Measurements from ENCODE around the gene OR2S2.
"Not testable (repeated sequence)": the region's sequence is repeated elsewhere in the genome, so short reads cannot be mapped to it uniquely, and the experiment has no call there.

OR2S2 gene, protein sequence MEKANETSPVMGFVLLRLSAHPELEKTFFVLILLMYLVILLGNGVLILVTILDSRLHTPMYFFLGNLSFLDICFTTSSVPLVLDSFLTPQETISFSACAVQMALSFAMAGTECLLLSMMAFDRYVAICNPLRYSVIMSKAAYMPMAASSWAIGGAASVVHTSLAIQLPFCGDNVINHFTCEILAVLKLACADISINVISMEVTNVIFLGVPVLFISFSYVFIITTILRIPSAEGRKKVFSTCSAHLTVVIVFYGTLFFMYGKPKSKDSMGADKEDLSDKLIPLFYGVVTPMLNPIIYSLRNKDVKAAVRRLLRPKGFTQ

GRCh38 chr9:35958104-35958837 lies at the start of gene OR2S2:
TSS of gene OR2S2 (minus strand) at chr9:35958154. CDS start at chr9:35958098, 56 bp downstream.
- no peak for DNase-seq

DNA sequence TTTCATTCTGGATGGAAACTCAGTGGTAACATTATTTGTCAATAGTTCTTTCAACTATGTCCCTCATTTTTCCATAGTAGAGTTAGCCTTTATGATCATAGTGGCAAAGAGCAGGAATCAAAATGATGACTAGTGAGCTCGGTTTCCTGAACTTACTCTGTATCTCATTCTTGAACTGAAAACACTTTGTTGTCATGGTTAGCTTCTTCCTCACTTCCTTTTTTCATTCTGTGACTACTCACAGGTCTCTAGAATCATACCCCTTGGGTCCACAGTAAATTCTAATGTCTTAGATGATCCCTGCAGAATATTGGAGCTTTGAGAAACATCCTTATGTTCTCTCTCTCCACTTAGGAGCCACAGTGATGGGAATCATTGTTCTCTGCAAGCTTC lies 49.4 kb upstream of the OR2S2 start:
- no peak for DNase-seq

GRCh38 chr9:36006549-36007315 lies 48.8 kb upstream of the OR2S2 start:
- no peak for DNase-seq

GRCh38 chr9:36005891-36006290 lies 47.9 kb upstream of the OR2S2 start:
- no peak for DNase-seq

GRCh38 chr9:35998333-35998732 lies 40.4 kb upstream of the OR2S2 start:
- DNase-seq, result no peak

- not testable (repeated sequence) for DNase-seq
Observed at GRCh38 chr9:35997016-35997415, 39.1 kb upstream of the OR2S2 start.

- no peak for DNase-seq
Observed at GRCh38 chr9:35996358-35996970, 38.5 kb upstream of the OR2S2 start.

- no peak for DNase-seq
Observed at GRCh38 chr9:35994959-35995358, 37.0 kb upstream of the OR2S2 start.

DNA sequence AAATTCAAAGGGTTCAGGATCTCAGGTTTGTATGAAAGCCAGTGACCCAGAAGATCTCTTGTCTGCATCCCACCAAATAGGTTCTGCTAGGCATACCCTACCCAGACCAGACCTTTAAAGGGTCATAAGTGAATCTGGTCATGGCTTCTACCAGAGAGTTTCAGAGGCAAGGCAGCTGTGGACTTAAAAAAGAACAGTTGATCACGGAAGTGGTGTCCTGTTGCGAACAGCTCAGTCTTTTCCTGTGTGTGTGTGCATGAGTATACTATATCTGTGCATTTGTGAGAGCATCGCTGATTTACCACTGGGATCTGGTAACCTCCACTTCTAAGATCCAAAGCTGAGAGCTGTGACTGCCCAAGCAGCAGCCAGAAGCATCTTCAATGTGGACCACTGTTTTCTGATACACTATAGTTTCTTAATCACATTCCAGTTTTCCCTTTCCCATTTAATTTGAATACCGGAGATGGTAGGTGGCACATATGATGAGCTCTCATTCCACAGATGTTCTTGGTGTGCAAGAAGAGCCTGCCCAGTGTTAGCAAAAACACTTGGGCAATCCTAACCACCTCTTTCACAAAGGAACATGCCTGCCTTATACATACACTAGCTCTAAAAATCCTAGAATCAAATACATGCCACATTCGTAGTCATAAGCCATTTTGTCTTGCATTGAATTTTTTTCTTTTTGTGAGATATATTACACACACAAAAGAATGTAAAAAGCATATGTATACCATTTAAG lies 36.2 kb upstream of the OR2S2 start:
- DNase-seq, result no peak

DNA sequence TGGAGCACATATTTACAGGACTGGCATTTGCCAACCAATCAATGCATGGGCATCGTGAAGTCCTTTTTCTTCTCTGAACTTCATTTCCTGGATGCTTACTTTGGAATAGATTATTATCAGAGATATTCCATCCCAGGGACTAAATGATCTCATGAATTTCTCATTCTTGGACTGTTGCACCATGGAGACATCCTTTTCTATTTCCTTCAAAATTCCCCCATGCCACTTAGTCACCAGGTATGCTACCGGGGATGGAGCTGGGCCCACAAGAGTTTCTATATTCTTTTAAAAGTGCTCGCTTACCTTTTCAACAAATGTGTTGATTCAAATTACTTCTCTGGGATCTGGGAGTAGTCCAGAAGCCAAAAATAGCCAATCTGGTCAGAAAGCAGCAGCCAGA lies 35.2 kb upstream of the OR2S2 start:
- DNase-seq, result not testable (repeated sequence)

DNA sequence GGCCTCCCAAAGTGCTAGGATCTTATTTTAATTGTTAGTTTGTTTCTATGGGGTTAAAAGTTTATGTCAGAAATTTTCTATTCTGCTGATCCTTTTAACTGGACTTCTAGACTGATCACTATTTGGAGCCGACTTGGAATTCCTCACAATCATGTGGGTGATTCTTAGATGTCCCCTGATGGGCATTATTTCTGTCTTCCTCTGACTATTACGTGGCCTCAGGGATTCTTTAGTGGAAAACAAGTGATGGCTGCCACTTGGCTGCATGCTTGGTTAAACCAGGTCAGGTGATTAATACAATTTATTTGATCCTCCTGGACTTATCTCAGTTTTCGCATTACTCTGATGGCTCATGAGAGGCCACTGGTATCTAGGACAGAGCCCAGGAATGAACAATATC lies 32.2 kb upstream of the OR2S2 start:
- no peak for DNase-seq

- no peak for DNase-seq
Observed at GRCh38 chr9:35984021-35984420, 26.1 kb upstream of the OR2S2 start.

GRCh38 chr9:35981699-35982098 lies 23.7 kb upstream of the OR2S2 start:
- no peak for DNase-seq

- DNase-seq, result no peak
Observed at GRCh38 chr9:35980289-35981011, 22.5 kb upstream of the OR2S2 start.

- DNase-seq, result no peak
Observed at GRCh38 chr9:35978792-35979191, 20.8 kb upstream of the OR2S2 start.

GRCh38 chr9:35976726-35977125 lies 18.8 kb upstream of the OR2S2 start:
- DNase-seq, result no peak

- DNase-seq, result no peak
Observed at GRCh38 chr9:35974800-35975199, 16.8 kb upstream of the OR2S2 start.

- no peak for DNase-seq
Observed at GRCh38 chr9:35972093-35972492, 14.1 kb upstream of the OR2S2 start.

DNA sequence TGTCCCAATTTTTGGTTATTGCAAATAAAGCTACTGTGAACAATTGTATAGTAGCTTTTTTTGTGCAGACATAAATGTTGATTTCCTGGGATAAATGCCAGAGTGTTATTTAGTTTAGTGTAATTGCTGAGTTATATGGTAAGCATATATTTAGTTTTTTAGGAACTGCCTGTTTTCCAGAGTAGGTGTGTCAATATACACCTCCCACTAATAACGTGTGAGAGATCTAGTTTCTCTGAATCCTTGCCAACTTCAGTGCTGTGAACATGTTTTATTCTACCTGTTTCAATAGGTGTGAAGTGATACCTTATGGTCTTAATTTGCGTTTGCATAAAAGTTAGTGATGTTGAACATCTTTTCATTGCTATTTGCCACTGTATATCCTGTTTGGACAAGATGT lies 9.1 kb upstream of the OR2S2 start:
- DNase-seq, result no peak

- no peak for DNase-seq
Observed at GRCh38 chr9:35966433-35966832, 8.5 kb upstream of the OR2S2 start.

DNA sequence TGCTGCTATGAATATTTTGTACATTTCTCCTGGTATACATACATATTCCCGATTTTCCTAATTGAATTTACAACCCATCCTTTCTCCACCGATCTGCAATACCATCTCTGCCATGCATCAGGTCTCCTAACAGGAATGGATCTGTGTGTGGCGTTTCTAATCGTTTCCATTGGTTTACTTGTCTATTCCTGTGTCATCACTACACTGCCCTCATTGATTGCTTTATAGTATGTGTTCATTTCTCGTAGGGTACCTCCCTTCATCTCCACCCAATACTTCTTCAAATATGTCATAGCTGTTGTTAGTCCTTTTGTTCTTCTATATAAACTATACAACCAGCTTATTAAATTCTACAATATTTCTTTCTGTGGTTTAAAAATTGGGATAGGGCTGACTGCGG lies 7.1 kb upstream of the OR2S2 start:
- DNase-seq, result no peak

Data from 8988T (cell line).